Activated T-cell treated with anti-CD3 and anti-CD28 coated beads, Interleukin-2, amount 50 U/mL, for 24 hours (primary cell): ENCODE measurements around the gene GNAS.
A peak's percentile ranks its signal among the peaks of the same experiment; 100 is the strongest.

Experiments
- DNase-seq: peaks from one replicate; pipeline ENCODE4 v3.0.0-alpha.2; 2020
- H3K27ac Mint-ChIP-seq: 2 replicates; pipeline ENCODE4 v1.8.0; 2020; ENCODE audit warnings: mild to moderate bottlenecking, mixed read lengths
- H3K27me3 Mint-ChIP-seq: 2 replicates; pipeline ENCODE4 v1.8.0; 2020; ENCODE audit warnings: mixed read lengths
- H3K36me3 Mint-ChIP-seq: 2 replicates; pipeline ENCODE4 v1.8.0; 2020; ENCODE audit warnings: low read depth, mixed read lengths
- H3K4me1 Mint-ChIP-seq: 2 replicates; pipeline ENCODE4 v1.8.0; 2020; ENCODE audit warnings: low read depth, mixed read lengths
- H3K4me3 Mint-ChIP-seq: 2 replicates; pipeline ENCODE4 v1.8.0; 2020; ENCODE audit warnings: mild to moderate bottlenecking, moderate library complexity, mixed read lengths
- H3K9me3 Mint-ChIP-seq: 2 replicates; pipeline ENCODE4 v1.8.0; 2020; ENCODE audit warnings: mixed read lengths

Gene GNAS

GRCh38 chr20:58876437-58876836, 23.9 kb downstream of the GNAS start:
- H3K27ac Mint-ChIP-seq: no peak overlapping the region
- no peak overlapping the region for H3K4me3 Mint-ChIP-seq
- peaks cover 19% of the 10 kb centered on the region for H3K4me1 Mint-ChIP-seq

DNA sequence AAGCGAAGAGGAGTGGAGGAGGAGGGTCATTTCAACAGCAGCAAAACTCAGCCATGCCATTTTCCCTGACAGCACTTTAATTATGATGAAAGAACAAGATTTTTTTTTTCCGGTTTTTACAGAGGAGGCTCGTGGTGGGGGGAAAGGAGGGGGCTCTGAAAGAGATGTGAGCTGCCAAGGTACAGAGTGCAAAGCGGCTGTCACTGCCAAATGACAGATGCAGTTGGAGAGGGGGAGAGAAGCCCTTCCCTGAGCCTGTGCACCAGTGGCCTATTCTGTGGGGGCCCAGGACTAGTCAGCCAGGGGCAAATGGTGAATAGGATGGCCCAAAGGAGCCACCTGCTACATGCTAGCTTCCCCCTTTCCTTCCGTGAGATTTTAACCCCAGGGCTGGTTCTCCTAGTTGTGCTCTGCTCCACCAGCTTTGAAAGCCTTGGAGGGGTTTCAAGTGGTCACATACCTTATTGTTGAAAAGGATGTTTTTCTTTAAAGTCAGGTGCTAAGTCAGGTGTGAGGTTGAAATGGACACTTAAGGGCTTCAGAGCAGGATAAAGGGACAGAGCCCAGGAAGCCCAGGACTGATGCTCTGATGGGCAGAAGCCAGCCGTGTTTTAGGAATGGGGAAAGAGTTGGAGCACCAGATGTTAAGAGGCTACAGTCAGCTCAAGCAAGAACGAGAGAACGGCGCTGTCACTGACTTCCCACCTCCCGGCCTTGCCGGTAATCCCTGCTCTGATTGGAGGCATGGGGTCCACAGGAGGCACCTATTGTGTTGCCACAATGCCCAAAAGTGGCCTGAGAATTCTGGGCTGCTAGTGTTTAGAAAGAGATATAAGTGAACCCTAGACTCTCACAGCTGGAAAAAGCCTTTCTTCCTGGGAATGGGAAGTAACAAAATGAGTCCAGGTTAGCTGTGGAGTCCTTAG, 24.8 kb downstream of the GNAS start:
- no peaks in the 10 kb centered on the region for H3K9me3 Mint-ChIP-seq
- no peak for DNase-seq
- H3K27ac Mint-ChIP-seq: peak overlapping the region; percentile 57
- H3K4me1 Mint-ChIP-seq: peaks cover 19% of the 10 kb centered on the region
- no peaks in the 10 kb centered on the region for H3K27me3 Mint-ChIP-seq
- H3K4me3 Mint-ChIP-seq: no peak overlapping the region
- peaks cover 1% of the 10 kb centered on the region for H3K36me3 Mint-ChIP-seq

More at GRCh38 chr20:58876437-58876836, 23.9 kb downstream of the GNAS start:
- no peaks in the 10 kb centered on the region for H3K9me3 Mint-ChIP-seq
- H3K36me3 Mint-ChIP-seq: no peaks in the 10 kb centered on the region
- no peaks in the 10 kb centered on the region for H3K27me3 Mint-ChIP-seq
- no peak for DNase-seq

GRCh38 chr20:58877976-58878360, 25.5 kb downstream of the GNAS start:
- peaks cover 2% of the 10 kb centered on the region for H3K36me3 Mint-ChIP-seq
- no peak overlapping the region for H3K4me3 Mint-ChIP-seq
- no peaks in the 10 kb centered on the region for H3K9me3 Mint-ChIP-seq
- H3K27ac Mint-ChIP-seq: peak overlapping the region; percentile 57
- DNase-seq: no peak
- H3K4me1 Mint-ChIP-seq: peaks cover 19% of the 10 kb centered on the region
- H3K27me3 Mint-ChIP-seq: no peaks in the 10 kb centered on the region

DNA sequence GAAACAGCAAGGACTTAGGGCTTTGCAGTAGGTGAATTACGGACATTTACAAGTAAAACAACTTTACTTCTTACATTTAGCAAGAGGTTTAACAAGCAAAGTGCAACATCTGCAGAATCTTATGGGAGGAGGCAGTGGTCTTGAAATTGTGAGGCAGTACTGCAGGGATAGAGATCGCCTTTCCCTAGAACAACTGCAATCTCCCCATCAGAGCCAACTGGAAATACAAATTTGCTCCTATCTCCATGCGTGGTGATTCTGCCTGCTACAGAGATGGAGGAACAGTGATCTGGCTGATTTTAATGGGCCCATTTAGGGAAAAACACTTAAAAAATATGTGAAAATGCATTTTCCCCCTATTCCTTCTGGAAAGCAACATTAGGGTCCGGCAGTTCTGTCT, 25.9 kb downstream of the GNAS start:
- Mint-ChIP-seq H3K36me3 (peaks cover 2% of the 10 kb centered on the region), H3K9me3 (no peaks in the 10 kb centered on the region), H3K4me1 (peaks cover 19% of the 10 kb centered on the region), H3K27ac (peak overlapping the region; percentile 57), H3K4me3 (no peak overlapping the region), H3K27me3 (no peaks in the 10 kb centered on the region)
- no peak for DNase-seq

GRCh38 chr20:58880441-58880840, 27.9 kb downstream of the GNAS start:
- H3K27me3 Mint-ChIP-seq: no peaks in the 10 kb centered on the region
- H3K9me3 Mint-ChIP-seq: no peaks in the 10 kb centered on the region
- peaks cover 22% of the 10 kb centered on the region for H3K4me1 Mint-ChIP-seq
- no peak overlapping the region for H3K27ac Mint-ChIP-seq
- no peak for DNase-seq
- no peak overlapping the region for H3K4me3 Mint-ChIP-seq
- H3K36me3 Mint-ChIP-seq: peaks cover 2% of the 10 kb centered on the region

- Mint-ChIP-seq H3K4me3 (no peak overlapping the region), H3K9me3 (no peaks in the 10 kb centered on the region), H3K4me1 (peaks cover 26% of the 10 kb centered on the region), H3K36me3 (peaks cover 2% of the 10 kb centered on the region), H3K27me3 (no peaks in the 10 kb centered on the region), H3K27ac (no peak overlapping the region)
- DNase-seq: no peak
Measured at GRCh38 chr20:58880994-58881752, 28.7 kb downstream of the GNAS start.

GRCh38 chr20:58882704-58883089, 30.2 kb downstream of the GNAS start:
- Mint-ChIP-seq H3K4me3 (no peak overlapping the region), H3K36me3 (peaks cover 2% of the 10 kb centered on the region), H3K27me3 (no peaks in the 10 kb centered on the region), H3K9me3 (no peaks in the 10 kb centered on the region), H3K4me1 (peaks cover 36% of the 10 kb centered on the region), H3K27ac (no peak overlapping the region)
- DNase-seq: no peak

DNA sequence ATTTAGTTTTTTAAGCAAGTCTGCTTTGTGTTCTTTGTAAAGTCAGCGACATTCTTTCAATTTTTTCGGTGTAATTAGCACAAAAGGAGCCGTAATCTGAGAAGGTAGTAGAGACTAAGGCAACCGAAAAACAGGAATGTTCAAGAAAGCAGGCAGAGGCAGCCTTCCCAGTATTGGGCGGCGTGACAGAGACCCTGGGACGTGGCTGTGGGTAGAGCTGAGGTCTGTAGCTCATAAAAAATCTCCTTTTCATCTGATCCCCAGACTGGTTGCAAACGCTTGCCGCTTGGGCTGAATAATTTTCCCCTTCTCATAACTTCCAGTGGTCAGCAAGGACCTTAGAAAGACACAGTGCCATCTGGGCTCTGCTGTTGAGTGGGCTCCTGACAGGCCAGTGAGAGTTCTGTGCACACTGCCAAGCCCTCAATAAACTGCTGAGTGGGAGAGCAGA, 30.8 kb downstream of the GNAS start:
- H3K4me1 Mint-ChIP-seq: peaks cover 35% of the 10 kb centered on the region
- H3K4me3 Mint-ChIP-seq: no peak overlapping the region
- DNase-seq: no peak
- H3K27me3 Mint-ChIP-seq: no peaks in the 10 kb centered on the region
- no peak overlapping the region for H3K27ac Mint-ChIP-seq
- H3K36me3 Mint-ChIP-seq: peaks cover 2% of the 10 kb centered on the region
- H3K9me3 Mint-ChIP-seq: no peaks in the 10 kb centered on the region

DNA sequence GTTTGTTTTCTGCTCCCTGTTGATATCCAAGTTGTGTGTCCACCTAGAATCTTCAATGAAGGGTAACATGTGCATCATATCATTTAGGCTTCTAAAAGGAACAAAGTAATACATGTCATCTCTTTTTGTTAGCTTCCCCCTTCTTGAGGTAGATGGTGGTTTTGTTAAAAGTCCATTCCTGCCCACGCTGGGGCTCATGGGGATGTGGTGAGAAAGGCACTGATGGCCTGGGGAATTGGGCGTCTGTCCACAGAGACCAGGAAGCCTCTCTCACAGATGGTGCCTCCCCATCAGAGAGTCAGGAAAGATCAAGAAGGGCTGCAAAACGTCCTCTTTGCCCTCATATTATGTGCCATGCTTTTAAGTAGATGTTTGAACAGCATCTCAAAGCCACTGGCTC, 32.5 kb downstream of the GNAS start:
- Mint-ChIP-seq H3K27me3 (no peaks in the 10 kb centered on the region), H3K4me1 (peaks cover 27% of the 10 kb centered on the region), H3K9me3 (no peaks in the 10 kb centered on the region), H3K36me3 (peaks cover 2% of the 10 kb centered on the region), H3K4me3 (no peak overlapping the region), H3K27ac (no peak overlapping the region)
- DNase-seq: no peak

DNA sequence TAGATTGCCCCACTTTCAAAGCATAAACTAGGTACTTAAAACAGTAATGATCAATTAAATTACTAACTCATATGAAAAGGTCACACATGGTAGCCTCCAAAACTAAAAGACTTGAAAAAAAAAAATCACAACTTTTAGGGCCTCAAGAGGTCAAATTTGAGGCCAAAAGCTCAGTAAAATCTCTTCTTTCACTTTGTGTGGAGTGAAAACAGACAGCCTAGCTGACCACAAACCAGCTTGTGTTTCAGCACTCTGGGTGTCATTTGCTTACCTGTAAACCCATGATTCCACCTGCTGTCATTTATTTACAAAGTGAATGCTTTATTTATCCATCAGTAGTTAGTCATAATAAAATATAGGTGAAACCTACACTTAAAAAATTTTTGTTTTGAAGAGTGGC, 34.0 kb downstream of the GNAS start:
- Mint-ChIP-seq H3K4me3 (no peak overlapping the region), H3K36me3 (peaks cover 4% of the 10 kb centered on the region), H3K4me1 (peaks cover 30% of the 10 kb centered on the region), H3K9me3 (no peaks in the 10 kb centered on the region), H3K27me3 (no peaks in the 10 kb centered on the region), H3K27ac (no peak overlapping the region)
- no peak for DNase-seq

GRCh38 chr20:58888103-58888502, 35.6 kb downstream of the GNAS start:
- peaks cover 32% of the 10 kb centered on the region for H3K4me1 Mint-ChIP-seq
- H3K9me3 Mint-ChIP-seq: no peaks in the 10 kb centered on the region
- H3K4me3 Mint-ChIP-seq: peak overlapping the region; percentile 82
- H3K27me3 Mint-ChIP-seq: no peaks in the 10 kb centered on the region
- peaks cover 10% of the 10 kb centered on the region for H3K36me3 Mint-ChIP-seq
- no peak for DNase-seq
- H3K27ac Mint-ChIP-seq: peak overlapping the region; percentile 72

DNA sequence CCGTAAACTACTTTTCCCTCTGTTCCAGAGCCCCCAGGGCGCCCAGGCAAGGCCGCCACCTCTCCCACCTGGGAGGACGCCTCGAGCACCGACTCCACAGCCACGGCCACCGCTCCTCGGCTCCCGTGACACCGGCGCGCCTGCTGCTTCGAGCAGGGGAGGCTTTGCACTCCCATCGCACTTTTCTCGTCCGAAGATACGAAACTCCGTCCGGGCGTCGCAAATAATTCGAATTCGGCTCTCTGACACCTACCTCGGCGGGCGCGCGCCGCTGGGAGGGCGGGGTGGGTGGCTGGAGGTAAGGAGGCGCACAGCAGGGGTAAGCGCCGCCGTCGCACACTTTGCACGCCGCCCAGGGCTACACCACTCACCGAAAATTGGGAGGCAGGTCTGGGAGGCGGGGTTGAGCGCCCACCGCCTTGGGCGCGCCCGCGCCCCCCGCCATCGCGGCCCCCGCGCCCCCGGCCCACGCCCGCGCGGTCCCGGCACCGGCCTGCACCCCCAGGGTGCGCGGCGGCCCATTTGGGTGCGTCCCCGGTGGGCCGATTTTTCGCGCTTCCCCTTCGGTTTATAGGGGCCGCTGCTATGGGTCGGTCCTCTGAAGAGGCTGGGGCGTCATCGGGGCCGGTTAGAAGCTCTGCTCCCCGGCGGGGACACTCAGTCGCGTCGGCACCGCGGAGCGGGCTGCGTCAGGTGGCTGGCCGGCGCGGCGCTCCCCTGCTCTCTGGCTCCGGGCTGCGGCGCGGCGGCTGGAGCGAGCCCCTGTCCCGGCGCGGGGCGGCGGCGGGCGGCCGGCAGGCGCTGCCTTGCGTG, 36.2 kb downstream of the GNAS start:
- peak overlapping the region; percentile 72 for H3K27ac Mint-ChIP-seq
- H3K9me3 Mint-ChIP-seq: no peaks in the 10 kb centered on the region
- peak; percentile 86 for DNase-seq
- peaks cover 37% of the 10 kb centered on the region for H3K4me1 Mint-ChIP-seq
- H3K4me3 Mint-ChIP-seq: peak overlapping the region; percentile 82
- H3K27me3 Mint-ChIP-seq: no peaks in the 10 kb centered on the region
- peaks cover 15% of the 10 kb centered on the region for H3K36me3 Mint-ChIP-seq

GRCh38 chr20:58889334-58889760, 36.8 kb downstream of the GNAS start:
- Mint-ChIP-seq H3K27ac (peak overlapping the region; percentile 88), H3K27me3 (no peaks in the 10 kb centered on the region), H3K36me3 (peaks cover 20% of the 10 kb centered on the region), H3K4me3 (peak overlapping the region; percentile 79), H3K9me3 (no peaks in the 10 kb centered on the region), H3K4me1 (peaks cover 43% of the 10 kb centered on the region)
- DNase-seq: no peak

GRCh38 chr20:58889798-58890517, 37.4 kb downstream of the GNAS start:
- Mint-ChIP-seq H3K9me3 (no peaks in the 10 kb centered on the region), H3K36me3 (peaks cover 26% of the 10 kb centered on the region), H3K4me3 (peak overlapping the region; percentile 86), H3K4me1 (peaks cover 48% of the 10 kb centered on the region), H3K27me3 (no peaks in the 10 kb centered on the region), H3K27ac (peak overlapping the region; percentile 96)
- peak; percentile 56 for DNase-seq
